Measurements from ENCODE around the gene AMBRA1.

AMBRA1 gene

GRCh38 chr11:46463701-46464421 is 130.0 kb downstream of the AMBRA1 start:
- DNase-seq = no peak

- DNase-seq = no peak
Measured at GRCh38 chr11:46461461-46461927, 132.3 kb downstream of the AMBRA1 start.

GRCh38 chr11:46458491-46458890 is 135.3 kb downstream of the AMBRA1 start:
- no peak for DNase-seq

GRCh38 chr11:46457659-46458424 is 136.0 kb downstream of the AMBRA1 start:
- DNase-seq = no peak

- DNase-seq = no peak
Measured at GRCh38 chr11:46457021-46457420, 136.8 kb downstream of the AMBRA1 start.

- DNase-seq = no peak
Measured at GRCh38 chr11:46456269-46457001, 137.4 kb downstream of the AMBRA1 start.

- DNase-seq = no peak
Measured at GRCh38 chr11:46455834-46456233, 138.0 kb downstream of the AMBRA1 start.

- DNase-seq = no peak
Measured at GRCh38 chr11:46452918-46453517, 140.8 kb downstream of the AMBRA1 start.

- peak; percentile 37 for DNase-seq
Measured at GRCh38 chr11:46451759-46452158, 142.1 kb downstream of the AMBRA1 start.

GRCh38 chr11:46450846-46451477 is 142.9 kb downstream of the AMBRA1 start:
- DNase-seq = no peak

GRCh38 chr11:46447544-46447943 is 146.3 kb downstream of the AMBRA1 start:
- no peak for DNase-seq

GRCh38 chr11:46445920-46446771 is 147.7 kb downstream of the AMBRA1 start:
- no peak for DNase-seq

GRCh38 chr11:46445192-46445919 is 148.5 kb downstream of the AMBRA1 start:
- no peak for DNase-seq

- no peak for DNase-seq
Measured at GRCh38 chr11:46444305-46444704, 149.5 kb downstream of the AMBRA1 start.

GRCh38 chr11:46438211-46438610 is 155.6 kb downstream of the AMBRA1 start:
- no peak for DNase-seq

- DNase-seq = no peak
Measured at GRCh38 chr11:46437122-46437689, 156.6 kb downstream of the AMBRA1 start.

- DNase-seq = no peak
Measured at GRCh38 chr11:46436113-46436512, 157.7 kb downstream of the AMBRA1 start.

GRCh38 chr11:46435679-46436078 is 158.1 kb downstream of the AMBRA1 start:
- DNase-seq = no peak

- DNase-seq = no peak
Measured at GRCh38 chr11:46431211-46431610, 162.6 kb downstream of the AMBRA1 start.

GRCh38 chr11:46429717-46430116 is 164.1 kb downstream of the AMBRA1 start:
- no peak for DNase-seq

GRCh38 chr11:46427364-46427763 is 166.5 kb downstream of the AMBRA1 start:
- DNase-seq = no peak

Data from MV-4-11 (cell line).